GM21717 (cell line): Measurements from ENCODE around the gene TMCO1.
"Not testable (repeated sequence)": the region's sequence is repeated elsewhere in the genome, so short reads cannot be mapped to it uniquely, and the experiment has no call there.

Experiments used
- ATAC-seq: cut with Tn5 transposase; IDR thresholded peaks from one replicate; pipeline ENCODE4 v1.9.1; 2021; ENCODE audit warnings: mild to moderate bottlenecking, moderate library complexity; ENCODE audit not compliant: unreplicated experiment

TMCO1 gene

DNA sequence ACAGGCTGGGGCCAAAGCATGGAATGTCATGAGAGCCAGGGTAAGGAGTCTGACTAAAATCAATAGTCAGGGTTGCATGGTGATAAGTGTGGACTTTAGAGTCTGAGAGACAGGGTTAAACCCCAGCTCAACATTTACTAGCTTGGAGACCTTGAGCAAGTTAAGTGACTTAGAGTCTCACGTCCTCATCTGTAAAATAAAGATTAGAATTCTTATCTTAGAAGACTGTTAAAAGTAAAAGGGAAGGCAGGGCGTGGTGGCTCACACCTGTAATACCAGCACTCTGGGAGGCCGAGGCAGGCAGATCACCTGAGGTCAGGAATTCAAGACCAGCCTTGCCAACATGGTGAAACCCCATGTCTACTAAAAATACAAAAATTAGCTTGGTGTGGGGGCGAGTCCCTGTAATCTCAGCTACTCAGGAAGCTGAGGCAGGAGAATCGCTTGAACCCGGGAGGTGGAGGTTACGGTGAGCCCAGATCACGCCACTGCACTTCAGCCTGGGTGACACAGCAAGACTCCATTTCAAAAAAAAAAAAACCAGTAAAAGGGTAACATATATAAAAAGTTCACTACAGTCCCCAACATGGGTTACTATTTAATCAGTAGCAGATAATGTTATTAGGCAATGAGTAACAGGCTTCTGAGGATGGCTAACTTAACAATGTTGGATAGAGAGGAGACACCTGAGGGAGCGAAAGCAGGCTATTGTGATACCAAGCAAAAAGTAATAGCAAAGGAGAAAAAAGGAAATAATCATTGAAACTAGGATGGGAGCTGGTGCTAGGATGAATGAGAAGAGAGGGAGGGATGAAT is 20.8 kb downstream of the TMCO1 start:
- no peak for ATAC-seq

DNA sequence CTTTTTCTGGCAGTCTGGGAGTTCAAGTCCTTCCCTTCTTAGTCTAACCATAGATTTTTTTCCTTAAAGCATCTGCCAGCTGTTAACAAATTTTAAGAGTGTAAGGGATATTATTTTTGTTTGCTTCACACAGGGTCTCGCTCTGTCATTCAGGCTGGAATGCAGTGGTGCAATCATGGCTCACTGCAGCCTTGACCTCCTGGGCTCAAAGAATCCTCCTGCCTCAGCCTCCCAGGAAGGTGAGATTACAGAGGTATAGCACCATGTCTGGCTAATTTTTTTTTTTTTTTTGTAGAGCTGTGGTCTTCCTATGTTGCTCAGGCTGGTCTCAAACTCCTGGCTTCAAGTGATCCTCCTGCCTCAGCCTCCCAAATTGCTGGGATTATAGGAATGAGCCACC is 23.8 kb downstream of the TMCO1 start:
- ATAC-seq = not testable (repeated sequence)

DNA sequence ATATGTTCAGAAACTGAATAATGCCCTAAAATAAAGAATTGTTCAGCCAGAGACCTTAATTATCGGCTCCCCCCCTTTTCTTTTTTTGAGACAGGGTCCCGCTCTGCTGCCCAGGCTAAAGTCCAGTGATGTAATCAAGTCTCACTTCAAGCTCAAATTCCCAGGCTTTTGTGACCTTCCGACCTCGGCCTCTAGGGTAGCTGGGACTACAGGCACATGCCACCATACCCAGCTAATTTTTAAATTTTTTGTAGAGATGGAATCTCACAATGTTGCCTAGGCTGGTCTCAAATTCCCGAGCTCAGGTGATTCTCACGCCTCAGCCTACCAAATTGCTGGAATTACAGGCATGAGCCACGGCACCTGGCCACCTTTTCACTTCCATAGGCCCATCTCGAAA is 26.5 kb downstream of the TMCO1 start:
- no peak for ATAC-seq

DNA sequence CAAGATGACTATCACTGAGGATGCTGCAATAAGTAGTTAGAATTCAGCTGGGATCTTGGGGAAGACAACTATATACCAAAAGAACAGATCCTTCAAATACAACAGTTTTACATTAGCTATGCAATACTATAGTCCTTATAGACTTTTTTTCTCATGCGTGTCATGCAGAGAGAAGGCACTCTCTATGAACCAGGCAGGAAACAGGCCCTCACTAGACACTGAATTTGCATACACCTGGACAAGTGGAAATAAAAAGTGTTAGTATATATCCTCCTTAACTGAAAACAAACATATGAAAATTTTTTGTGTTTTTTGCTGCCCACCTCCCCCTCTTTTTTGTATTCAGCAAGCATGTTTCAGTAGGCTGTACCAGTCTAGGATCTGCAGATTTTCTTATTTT is 29.9 kb downstream of the TMCO1 start:
- ATAC-seq = peak; percentile 96

DNA sequence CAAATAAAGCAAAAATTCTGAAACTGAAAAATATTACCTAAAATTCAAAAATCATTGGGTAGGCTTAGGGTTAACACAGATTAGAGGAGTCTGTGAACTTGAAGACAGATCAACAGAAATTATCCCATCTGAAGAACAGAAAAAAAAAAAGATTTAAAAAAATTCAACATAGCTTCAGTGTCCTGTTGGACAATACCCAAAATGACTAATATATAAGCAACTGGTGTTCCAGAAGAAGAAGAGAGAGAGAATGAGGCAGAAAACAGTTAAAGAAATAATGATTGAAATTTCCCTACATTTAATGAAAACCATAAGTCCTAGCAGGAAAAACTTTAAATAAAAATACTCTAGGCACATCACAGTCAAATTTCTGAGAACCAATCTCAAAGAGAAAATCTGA is 31.5 kb downstream of the TMCO1 start:
- ATAC-seq = no peak

DNA sequence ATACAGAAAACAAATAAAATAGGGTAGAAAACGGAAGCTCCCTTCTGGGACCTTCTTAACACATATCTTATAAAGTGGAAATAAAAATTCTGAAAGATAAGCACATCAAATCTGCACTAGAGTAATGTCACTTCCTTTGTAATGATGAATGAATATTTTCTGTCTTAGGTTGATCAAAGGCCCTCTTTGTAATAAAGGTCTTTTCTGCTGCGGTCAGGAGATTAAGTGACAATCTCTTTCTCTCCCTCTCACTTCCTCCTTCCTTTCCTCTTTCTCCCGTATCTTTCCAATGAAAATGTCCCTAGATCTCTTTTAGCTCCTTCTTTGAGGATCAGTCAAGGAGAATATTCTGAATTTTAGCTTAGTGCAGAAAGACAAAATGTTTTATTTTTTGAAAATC is 33.8 kb downstream of the TMCO1 start:
- no peak for ATAC-seq

DNA sequence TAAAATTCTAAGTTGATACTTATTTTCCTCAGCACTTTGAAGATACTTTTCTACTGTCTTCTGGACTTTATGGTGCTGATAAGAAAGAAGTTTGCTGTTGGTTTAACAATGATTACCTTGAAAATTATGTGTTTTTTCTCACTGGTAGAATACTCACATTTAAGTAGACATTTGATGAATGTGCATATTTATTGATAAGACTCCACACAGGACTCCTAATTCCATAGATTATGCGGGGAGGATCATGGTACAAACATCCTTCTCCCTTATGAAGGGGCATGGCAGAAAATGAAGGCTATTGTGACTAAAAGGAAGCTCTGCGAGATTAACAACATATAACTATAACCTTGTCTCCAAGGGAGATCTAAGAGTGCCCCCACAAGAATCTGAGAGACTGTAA is 41.8 kb downstream of the TMCO1 start:
- no peak for ATAC-seq

DNA sequence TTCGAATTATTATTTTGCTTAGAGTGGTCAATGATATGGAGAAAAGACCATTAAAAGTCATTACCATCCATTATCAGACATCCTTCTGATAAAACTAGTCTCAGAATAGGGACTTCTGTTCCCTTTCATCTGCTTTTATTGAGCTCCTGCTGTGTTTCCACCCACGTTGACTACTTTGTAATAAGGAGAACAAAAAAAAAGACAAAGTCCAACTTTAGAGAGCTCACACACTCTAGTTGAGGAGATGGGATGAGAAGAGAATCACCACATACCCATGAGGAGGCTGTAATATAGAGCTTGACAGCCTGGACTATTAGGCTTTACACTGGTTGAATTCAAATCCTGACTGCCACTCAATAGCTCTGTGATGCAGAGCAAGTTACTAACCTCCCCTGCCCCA is 42.5 kb downstream of the TMCO1 start:
- ATAC-seq = no peak

DNA sequence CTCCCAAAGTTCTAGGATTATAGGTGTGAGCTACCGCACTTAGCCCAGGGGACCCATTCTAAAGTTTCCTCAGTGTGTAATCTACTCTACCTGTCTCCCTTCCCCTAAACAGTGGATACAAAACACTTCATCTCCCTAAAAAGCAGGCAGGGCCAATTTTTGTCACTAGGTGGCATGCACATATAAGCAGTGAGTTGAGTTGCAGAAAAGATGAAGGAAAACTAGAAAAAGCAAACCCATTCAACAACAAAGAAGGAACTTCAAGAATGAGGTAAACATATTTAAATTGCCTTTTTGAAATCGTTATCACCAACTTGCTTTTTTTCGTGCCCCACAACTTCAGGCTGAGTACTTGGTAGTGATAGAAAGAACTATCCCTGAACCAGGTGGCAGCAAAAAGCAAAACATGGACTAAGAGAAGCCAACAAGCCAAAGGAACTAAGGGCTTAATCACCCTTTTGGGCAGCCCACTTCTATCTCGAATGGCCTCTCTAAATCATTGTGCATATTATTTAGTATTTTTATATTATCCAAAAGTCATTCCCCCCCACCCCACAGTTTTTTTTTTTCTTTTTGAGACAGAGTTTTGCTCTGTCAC is 50.7 kb downstream of the TMCO1 start:
- no peak for ATAC-seq

DNA sequence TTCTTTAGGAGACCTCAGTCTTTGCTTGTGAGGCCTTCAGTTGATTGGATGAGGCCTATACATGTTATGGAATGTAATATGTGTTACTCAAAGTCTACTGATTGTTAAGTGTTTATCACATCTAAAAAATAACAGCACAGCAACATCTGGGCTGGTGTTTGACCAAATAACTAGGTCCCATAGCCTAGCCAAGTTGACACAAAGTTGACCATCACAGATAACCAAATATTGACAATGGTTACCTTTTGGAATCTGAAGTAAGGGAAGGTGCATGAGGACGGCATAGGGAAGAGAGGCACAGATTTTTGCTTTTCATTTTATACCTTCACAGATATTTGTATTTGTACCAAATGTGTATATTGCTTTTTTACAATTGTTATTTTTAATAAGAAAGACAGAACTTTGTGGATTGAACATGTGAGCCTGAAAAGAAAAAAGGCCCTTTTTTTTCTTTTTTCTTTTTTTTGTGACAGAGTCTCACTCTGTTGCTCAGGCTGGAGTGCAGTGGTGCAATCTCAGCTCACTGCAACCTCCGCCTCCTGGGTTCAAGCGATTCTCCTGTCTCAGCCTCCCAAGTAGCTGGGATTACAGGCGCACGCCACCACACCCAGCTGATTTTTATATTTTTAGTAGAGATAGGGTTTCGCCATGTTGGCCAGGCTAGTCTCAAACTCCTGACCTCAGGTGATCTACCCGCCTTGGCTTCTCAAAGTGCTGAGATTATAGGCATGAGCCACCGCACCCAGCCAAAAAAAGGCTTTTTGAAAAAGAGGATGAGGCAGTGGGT is 52.2 kb downstream of the TMCO1 start:
- not testable (repeated sequence) for ATAC-seq

DNA sequence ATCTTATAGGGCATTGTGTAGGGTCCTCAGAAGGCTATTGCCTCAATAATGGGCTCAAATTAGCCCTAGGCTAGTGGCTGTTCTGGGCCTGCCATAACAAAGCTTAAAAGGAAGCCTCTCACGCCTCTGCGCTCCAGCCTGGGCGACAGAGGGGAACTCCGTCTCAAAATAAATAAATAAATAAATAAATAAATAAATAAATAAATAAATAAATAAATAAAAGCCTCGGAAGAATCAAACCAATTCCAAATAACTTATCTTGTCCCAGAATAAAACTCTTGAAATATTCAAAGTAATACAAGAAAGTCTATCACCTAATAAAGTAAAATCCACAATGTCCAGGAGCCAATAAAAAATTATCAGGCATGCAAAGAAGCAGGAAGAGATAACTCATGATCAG is 55.9 kb downstream of the TMCO1 start:
- ATAC-seq = no peak

DNA sequence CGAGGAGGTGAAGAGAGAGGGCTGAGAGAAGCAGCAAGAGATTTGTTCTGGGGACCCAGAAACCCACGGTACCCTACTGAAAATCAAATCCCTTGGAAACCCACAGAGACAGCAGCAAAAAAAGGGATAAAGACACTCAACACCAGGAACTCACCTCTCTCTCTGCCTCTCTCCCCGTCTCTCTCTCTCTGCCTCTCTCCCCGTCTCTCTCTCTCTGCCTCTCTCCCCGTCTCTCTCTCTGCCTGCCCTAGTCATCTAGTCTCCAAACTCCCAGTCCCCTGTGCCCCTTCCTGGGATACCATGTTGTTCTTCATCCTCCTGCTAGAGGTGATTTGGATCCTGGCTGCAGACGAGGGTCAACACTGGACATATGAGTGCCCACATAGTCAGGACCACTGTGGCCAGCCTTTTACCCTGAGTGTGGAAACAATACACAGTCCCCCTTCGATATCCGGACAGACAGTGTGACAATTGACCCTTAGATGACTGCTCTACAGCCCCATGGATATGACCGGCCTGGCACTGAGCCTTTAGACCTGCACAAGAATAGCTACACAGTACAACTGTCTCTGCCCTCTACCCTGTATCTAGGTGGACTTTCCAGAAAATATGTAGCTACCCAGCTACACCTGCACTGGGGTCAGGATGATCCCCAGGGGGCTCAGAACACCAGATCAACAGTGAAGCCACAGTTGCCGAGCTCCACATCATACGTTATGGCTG is 60.5 kb downstream of the TMCO1 start:
- ATAC-seq = no peak

DNA sequence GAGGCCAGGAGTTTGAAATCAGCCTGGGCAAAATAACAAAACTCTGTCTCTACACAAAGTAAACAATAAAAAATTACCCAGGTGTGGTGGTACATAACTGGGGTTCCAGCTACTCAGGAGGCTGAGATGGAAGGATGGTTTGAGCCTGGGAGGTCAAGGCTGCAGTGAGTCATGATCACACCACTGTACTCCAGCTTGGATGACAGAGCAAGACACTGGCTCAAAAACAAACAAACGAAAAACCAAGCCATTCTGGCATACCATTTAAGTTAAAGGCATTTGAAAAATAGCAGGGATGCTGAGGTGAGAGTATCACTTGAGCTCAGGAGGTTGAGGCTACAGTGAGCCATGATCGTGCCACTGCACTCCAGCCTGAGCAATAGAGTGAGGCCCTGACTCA is 65.0 kb downstream of the TMCO1 start:
- no peak for ATAC-seq

DNA sequence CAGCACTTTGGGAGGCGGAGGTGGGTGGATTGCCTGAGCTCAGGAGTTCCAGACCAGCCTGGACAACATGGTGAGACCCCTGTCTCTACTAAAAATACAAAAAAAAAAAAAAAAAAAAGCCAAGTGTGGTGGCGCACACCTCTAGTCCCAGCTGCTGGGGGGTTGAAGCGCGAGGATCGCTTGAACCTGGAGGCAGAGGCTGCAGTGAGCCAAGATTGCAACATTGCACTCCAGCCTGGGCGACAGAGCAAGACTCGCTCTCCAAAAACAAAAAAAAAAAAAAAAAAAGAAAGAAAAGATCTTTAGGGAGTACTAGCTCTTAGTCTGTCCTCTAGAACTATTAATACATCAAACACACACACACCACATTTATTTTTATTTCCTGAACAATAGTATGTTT is 66.7 kb downstream of the TMCO1 start:
- ATAC-seq = not testable (repeated sequence)

DNA sequence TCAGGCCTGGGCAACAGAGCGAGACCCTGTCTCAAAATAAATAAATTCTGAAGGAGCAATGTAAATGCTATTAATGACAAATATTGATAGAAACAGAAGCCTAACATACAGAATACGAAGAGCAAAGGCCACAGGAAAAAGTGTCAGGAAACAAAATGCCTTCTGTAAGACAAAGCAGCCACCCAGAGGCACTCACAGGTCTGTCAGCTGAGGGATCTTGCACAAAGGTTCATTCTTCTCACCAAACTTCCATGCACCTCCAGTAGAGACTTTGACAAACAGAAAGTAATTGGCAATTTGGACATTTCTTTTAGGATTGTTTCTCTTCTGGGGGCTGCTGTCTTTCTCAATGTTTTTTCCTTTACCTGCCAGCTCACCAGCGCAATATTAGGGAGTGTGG is 69.1 kb downstream of the TMCO1 start:
- ATAC-seq = no peak

DNA sequence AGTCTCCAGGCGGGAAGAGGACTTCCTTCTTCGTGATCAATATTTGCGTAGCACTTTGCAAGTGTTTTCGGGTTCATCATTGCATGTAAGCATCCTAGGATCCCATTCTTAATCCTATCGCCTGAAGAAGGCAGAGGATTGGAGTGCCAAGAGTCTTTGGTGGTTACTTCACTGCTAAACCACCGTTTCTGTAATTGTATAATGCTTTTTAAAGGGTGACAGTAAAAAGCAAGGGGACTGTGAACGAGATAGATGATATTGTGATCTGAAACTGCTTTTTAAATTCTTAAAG is 70.0 kb downstream of the TMCO1 start:
- no peak for ATAC-seq

DNA sequence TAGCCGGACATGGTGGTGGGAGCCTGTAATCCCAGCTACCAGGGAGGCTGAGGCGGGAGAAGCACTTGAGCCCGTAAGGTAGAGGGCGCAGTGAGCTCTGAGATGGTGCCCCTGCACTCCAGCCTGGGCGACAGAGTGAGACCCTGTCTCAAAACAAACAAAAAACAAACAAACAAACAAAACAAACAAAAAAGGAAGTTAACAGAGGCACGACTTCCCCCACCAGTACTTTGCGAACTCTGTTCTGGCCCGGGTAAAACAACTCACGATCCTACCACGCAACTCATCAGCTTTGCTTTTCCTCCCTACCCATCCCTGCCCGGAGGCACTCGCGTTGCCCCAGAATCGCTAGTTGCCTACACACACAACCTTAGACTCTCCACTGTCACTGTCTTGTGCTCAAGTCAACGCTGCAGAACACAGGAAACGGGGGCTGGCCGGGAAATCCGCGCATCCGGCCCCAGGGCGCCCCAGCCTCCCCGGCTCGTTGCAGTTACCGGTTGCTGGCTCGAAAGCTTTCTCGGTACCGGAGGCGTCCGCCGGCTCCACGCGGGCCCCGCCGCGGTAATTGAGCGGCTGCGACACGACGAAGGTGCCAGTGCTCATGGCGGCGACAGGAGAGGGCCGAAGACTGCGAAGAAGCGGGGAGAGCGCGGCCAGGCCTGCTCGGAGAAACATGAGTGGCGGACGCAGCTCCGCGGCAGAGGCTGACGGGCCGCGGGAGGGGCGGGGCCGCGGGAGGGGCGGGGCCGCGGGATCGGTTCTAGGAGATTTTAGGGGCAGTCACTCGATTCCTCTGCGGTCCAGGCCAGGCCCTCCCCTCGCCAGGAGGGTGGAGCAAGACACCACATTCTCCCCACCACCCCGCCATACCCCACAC is 70.5 kb downstream of the TMCO1 start, which contains the start of gene ALDH9A1:
Gene ALDH9A1 (minus strand): TSS at position 682 of the 880 bp plus-strand sequence. CDS start 4 bp downstream, at position 678.
- peak; percentile 93 for ATAC-seq

DNA sequence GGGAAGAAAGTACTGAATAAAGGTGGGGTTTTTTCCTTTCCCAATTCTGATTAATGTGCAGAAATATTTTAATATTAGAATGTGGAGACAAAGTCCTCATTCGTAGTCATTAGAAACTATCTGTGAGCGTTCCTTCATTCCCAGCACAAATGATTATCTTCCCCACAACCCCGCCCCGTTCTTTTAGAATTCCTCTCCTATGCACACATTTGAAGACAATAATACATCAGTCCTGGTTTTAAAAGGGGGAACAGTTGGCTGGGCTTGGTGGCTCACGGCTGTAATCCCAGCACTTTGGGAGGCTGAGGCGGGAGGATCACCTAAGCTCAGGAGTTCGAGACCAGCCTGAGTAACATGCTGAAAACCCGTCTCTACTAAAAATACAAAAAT is 71.2 kb downstream of the TMCO1 start:
- no peak for ATAC-seq

DNA sequence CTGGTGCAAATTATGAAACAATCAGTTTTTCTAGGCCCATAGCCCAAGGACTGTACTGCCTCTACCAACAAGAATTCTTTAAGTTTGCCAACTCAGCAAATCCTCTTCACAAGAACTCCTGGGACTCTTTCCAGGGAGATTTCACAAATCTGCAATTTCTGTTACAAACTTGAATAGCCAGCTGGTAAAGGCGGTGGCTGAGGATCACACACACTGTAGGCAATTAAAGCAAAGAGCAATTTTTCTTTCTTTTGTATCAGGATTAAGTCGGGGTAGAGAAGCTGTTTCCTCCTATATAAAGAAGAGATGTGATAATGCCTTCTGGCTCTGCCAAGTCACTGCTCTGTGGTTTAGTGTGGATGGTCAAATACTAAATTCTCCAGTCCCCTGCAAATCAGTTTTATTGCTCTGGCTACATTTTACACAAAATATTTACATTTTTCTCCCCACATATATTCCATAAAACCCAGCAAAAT is 72.0 kb downstream of the TMCO1 start:
- ATAC-seq = no peak

DNA sequence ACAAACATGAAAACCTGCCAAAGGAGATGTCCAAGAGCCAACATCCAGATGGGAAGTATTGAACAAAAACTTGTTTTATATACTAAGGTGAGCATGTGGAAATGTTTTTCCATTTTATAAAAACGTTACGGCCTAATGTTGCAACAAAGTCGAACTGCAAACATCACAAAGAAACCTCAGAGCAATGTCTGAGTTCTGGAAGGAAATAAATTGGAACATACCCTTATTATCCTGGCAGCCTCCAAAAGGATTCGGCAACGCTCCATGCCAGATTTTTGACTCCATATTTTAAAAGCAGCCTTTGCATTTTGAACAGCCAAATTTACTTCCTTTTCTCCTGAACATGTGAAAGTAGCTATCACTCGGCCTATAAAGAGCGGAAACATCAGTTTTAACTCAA is 73.6 kb downstream of the TMCO1 start:
- no peak for ATAC-seq
